HepG2 (cell line): Measurements from ENCODE around the gene CISH. TPM values are rescaled to one million over a fixed set of nuclear protein-coding genes. Genes with fewer than 3 reads are reported as not detected.

Source experiments
- AGO1 ChIP-seq: fragments of 200-400 bp; formaldehyde crosslinking; IDR thresholded peaks from 2 replicates; pipeline ENCODE4 v1.6.1; 2017; ENCODE audit warnings: mild to moderate bottlenecking, low read depth, low read length, moderate library complexity; ENCODE audit not compliant: poor library complexity, severe bottlenecking
- ATRX ChIP-seq: sonication (generic); formaldehyde crosslinking; IDR thresholded peaks from 2 replicates; pipeline ENCODE4 v1.4.0; 2020; ENCODE audit warnings: missing genetic modification reagents, borderline replicate concordance
- CENPX ChIP-seq: sonication (generic); formaldehyde crosslinking; IDR thresholded peaks from 2 replicates; pipeline ENCODE4 v1.9.0; 2021; ENCODE audit warnings: mild to moderate bottlenecking, missing genetic modification reagents, moderate library complexity
- ETV6 ChIP-seq: sonication (generic); formaldehyde crosslinking; conservative IDR thresholded peaks from 2 replicates; pipeline ENCODE4 v1.4.0; 2020; ENCODE audit warnings: missing genetic modification reagents
- GATAD1 ChIP-seq: IDR thresholded peaks from 2 replicates; pipeline ENCODE4 v1.6.1; 2016; ENCODE audit warnings: missing genetic modification reagents, missing compliant biosample characterization
- GMEB1 ChIP-seq: sonication (generic); formaldehyde crosslinking; IDR thresholded peaks from 2 replicates; pipeline ENCODE4 v1.5.1; 2020; ENCODE audit warnings: missing genetic modification reagents, mild to moderate bottlenecking, borderline replicate concordance
- HOXA7 ChIP-seq: sonication (generic); formaldehyde crosslinking; IDR thresholded peaks from 2 replicates; pipeline ENCODE4 v1.8.1; 2022; ENCODE audit warnings: mild to moderate bottlenecking, missing genetic modification reagents, moderate library complexity
- MED13 ChIP-seq: sonication (generic); formaldehyde crosslinking; IDR thresholded peaks from 2 replicates; pipeline ENCODE4 v1.5.0; 2020; ENCODE audit warnings: missing genetic modification reagents
- MTA1 ChIP-seq: sonication (generic); formaldehyde crosslinking; IDR thresholded peaks from 2 replicates; pipeline ENCODE4 v1.4.0; 2020; ENCODE audit warnings: missing genetic modification reagents, mild to moderate bottlenecking, borderline replicate concordance
- NR2C2 ChIP-seq: sonication (generic); formaldehyde crosslinking; IDR thresholded peaks from 2 replicates; pipeline ENCODE4 v1.4.0; 2020; ENCODE audit warnings: missing genetic modification reagents, mild to moderate bottlenecking, moderate library complexity, borderline replicate concordance
- POLR2AphosphoS5 ChIP-seq: IDR thresholded peaks from 2 replicates; pipeline ENCODE4 v1.6.1; 2012; ENCODE audit warnings: low read depth, low read length
- PTBP1 ChIP-seq: fragments of 200-400 bp; formaldehyde crosslinking; IDR thresholded peaks from 2 replicates; pipeline ENCODE4 v1.6.1; 2018; ENCODE audit warnings: low read length, low read depth; ENCODE audit not compliant: poor library complexity, severe bottlenecking
- REPIN1 ChIP-seq: sonication (generic); formaldehyde crosslinking; IDR thresholded peaks from 2 replicates; pipeline ENCODE4 v1.8.0; 2022; ENCODE audit warnings: missing genetic modification reagents, low read depth, mild to moderate bottlenecking, borderline replicate concordance
- SP140L ChIP-seq: sonication (generic); formaldehyde crosslinking; IDR thresholded peaks from 2 replicates; pipeline ENCODE4 v1.4.0; 2020; ENCODE audit warnings: missing genetic modification reagents, borderline replicate concordance
- TEAD3 ChIP-seq: optimal IDR thresholded peaks from 2 replicates; pipeline ENCODE3; 2016; ENCODE audit warnings: borderline replicate concordance
- TP53 ChIP-seq: sonication (generic); formaldehyde crosslinking; conservative IDR thresholded peaks from 2 replicates; pipeline ENCODE4 v1.4.0; 2020; ENCODE audit warnings: missing genetic modification reagents
- ZBTB21 ChIP-seq: sonication (generic); formaldehyde crosslinking; IDR thresholded peaks from 2 replicates; pipeline ENCODE4 v1.4.0; 2020; ENCODE audit warnings: missing genetic modification reagents
- ZEB1 ChIP-seq: IDR thresholded peaks from 2 replicates; pipeline ENCODE4 v1.6.1; 2012; ENCODE audit warnings: mild to moderate bottlenecking, low read depth, inconsistent platforms; ENCODE audit not compliant: insufficient replicate concordance
- ZMAT3 ChIP-seq: sonication (generic); formaldehyde crosslinking; conservative IDR thresholded peaks from 2 replicates; pipeline ENCODE4 v1.7.0; 2021; ENCODE audit warnings: missing genetic modification reagents
- ZNF281 ChIP-seq: sonication (generic); formaldehyde crosslinking; IDR thresholded peaks from 2 replicates; pipeline ENCODE4 v1.4.0; 2020; ENCODE audit warnings: missing genetic modification reagents, borderline replicate concordance
- ZNF460 ChIP-seq: sonication (generic); formaldehyde crosslinking; IDR thresholded peaks from 2 replicates; pipeline ENCODE4 v1.5.1; 2020; ENCODE audit warnings: missing genetic modification reagents, mild to moderate bottlenecking, borderline replicate concordance
- ZNF660 ChIP-seq: sonication (generic); formaldehyde crosslinking; IDR thresholded peaks from 2 replicates; pipeline ENCODE4 v1.5.1; 2020; ENCODE audit warnings: mild to moderate bottlenecking, low read depth, missing genetic modification reagents, borderline replicate concordance
- ZNF747 ChIP-seq: sonication (generic); formaldehyde crosslinking; IDR thresholded peaks from 2 replicates; pipeline ENCODE4 v1.8.1; 2023; ENCODE audit warnings: missing genetic modification reagents, mild to moderate bottlenecking, borderline replicate concordance
- ZNF782 ChIP-seq: sonication (generic); formaldehyde crosslinking; IDR thresholded peaks from 2 replicates; pipeline ENCODE4 v1.4.0; 2020; ENCODE audit warnings: missing genetic modification reagents, mild to moderate bottlenecking, borderline replicate concordance
- ZSCAN29 ChIP-seq: sonication (generic); formaldehyde crosslinking; conservative IDR thresholded peaks from 2 replicates; pipeline ENCODE4 v1.4.0; 2020; ENCODE audit warnings: mild to moderate bottlenecking, missing genetic modification reagents
- polyA plus RNA-seq, 8 experiments: library from polyadenylated mRNA; depleted of rRNA in 3 of 8; stranded (reverse) in 7 of 8; unstranded in 1 of 8; fragments of >200 nt; fragmentation: Illumina TruSeq in 4 of 8; extraction: Trizol in 4 of 8; gene quantifications; 2 replicates each; pipeline versions ENCODE4 v1.2.1 to v1.2.3, GENCODE V29; 2011 to 2016; ENCODE audit warnings: low read depth in 4 of 8, missing spikeins in 1 of 8, mixed read lengths in 1 of 8; ENCODE audit not compliant: insufficient read depth in 1 of 8
- total RNA-seq, 5 experiments: library from RNA; depleted of rRNA; stranded (reverse); fragments of >200 nt; fragmentation: Illumina TruSeq; extraction: Trizol; gene quantifications; 2 replicates each; pipeline ENCODE4 v1.2.3, GENCODE V29; 2016; ENCODE audit warnings: low read depth in 1 of 5

The CISH gene
- total and polyA plus RNA-seq, 2 of the 13 experiments (the other 11 are each of a cell fraction or from before 2014, with no cell fraction given) = 0.91 to 1.5 TPM

GRCh38 chr3:50611464-50612233 is at the start of gene CISH (continued):
- TF ChIP-seq ZNF747 (CRISPR knock-in tag) (peak; percentile 97), TEAD3 (CRISPR knock-in tag) (peak; percentile 55), ZEB1 (no peak), HOXA7 (CRISPR knock-in tag) (no peak), PTBP1 (no peak), MTA1 (CRISPR knock-in tag) (peak; percentile 85; the same call in 1 of the 2 replicates), ZNF782 (CRISPR knock-in tag) (peak; percentile 33; the same call in 1 of the 2 replicates), GATAD1 (CRISPR knock-in tag) (peak; percentile 32; the same call in 1 of the 2 replicates), ATRX (no peak), AGO1 (peak; percentile 41), ZSCAN29 (peak; percentile 71; the same call in 1 of the 2 replicates), REPIN1 (CRISPR knock-in tag) (no peak; the same call in 1 of the 2 replicates), GMEB1 (CRISPR knock-in tag) (peak; percentile 75), NR2C2 (0 out of 2 replicates have a peak, but pooled peaks have one; percentile 48), POLR2AphosphoS5 (peak; percentile 55; the same call in 1 of the 2 replicates), ZNF660 (CRISPR knock-in tag) (no peak), ZNF460 (no peak; the same call in 1 of the 2 replicates), TP53 (CRISPR knock-in tag) (no peak; the same call in 1 of the 2 replicates), SP140L (CRISPR knock-in tag) (no peak; the same call in 1 of the 2 replicates), ZMAT3 (0 out of 2 replicates have a peak, but pooled peaks have one; percentile 64), ZNF281 (CRISPR knock-in tag) (0 out of 2 replicates have a peak, but pooled peaks have one; percentile 8), ZBTB21 (no peak), CENPX (CRISPR knock-in tag) (no peak), ETV6 (peak; percentile 98), MED13 (CRISPR knock-in tag) (no peak; the same call in 1 of the 2 replicates)
